CD1c-positive myeloid dendritic cell (primary cell): ENCODE results near the gene GALNT18.

ENCODE experiments used
- DNase-seq: peaks from one replicate; pipeline ENCODE4 v3.0.0-alpha.2; 2016; ENCODE audit errors: extremely low spot score

GALNT18 gene

GRCh38 chr11:11272254-11272653, 349.6 kb downstream of the GALNT18 start:
- no peak for DNase-seq

- no peak for DNase-seq
Measured at GRCh38 chr11:11270236-11270775, 351.5 kb downstream of the GALNT18 start.

- DNase-seq, result no peak
Measured at GRCh38 chr11:11268706-11269105, 353.1 kb downstream of the GALNT18 start.

- no peak for DNase-seq
Measured at GRCh38 chr11:11268119-11268518, 353.7 kb downstream of the GALNT18 start.

- no peak for DNase-seq
Measured at GRCh38 chr11:11267312-11267711, 354.5 kb downstream of the GALNT18 start.

- DNase-seq, result peak; percentile 45
Measured at GRCh38 chr11:11265994-11266606, 355.7 kb downstream of the GALNT18 start.

GRCh38 chr11:11265320-11265719, 356.5 kb downstream of the GALNT18 start:
- no peak for DNase-seq

GRCh38 chr11:11263238-11264005, 358.4 kb downstream of the GALNT18 start:
- DNase-seq, result no peak

GRCh38 chr11:11262171-11262920, 359.5 kb downstream of the GALNT18 start:
- DNase-seq, result no peak

- DNase-seq, result no peak
Measured at GRCh38 chr11:11261629-11262028, 360.2 kb downstream of the GALNT18 start.

- no peak for DNase-seq
Measured at GRCh38 chr11:11260903-11261302, 360.9 kb downstream of the GALNT18 start.

GRCh38 chr11:11253995-11254394, 367.8 kb downstream of the GALNT18 start:
- no peak for DNase-seq

- DNase-seq, result no peak
Measured at GRCh38 chr11:11253497-11253896, 368.3 kb downstream of the GALNT18 start.

GRCh38 chr11:11252403-11252802, 369.4 kb downstream of the GALNT18 start:
- DNase-seq, result no peak

GRCh38 chr11:11251394-11251970, 370.3 kb downstream of the GALNT18 start:
- DNase-seq, result no peak

GRCh38 chr11:11250470-11250869, 371.3 kb downstream of the GALNT18 start:
- no peak for DNase-seq

- DNase-seq, result no peak
Measured at GRCh38 chr11:11247576-11247975, 374.2 kb downstream of the GALNT18 start.

GRCh38 chr11:11247086-11247485, 374.7 kb downstream of the GALNT18 start:
- DNase-seq, result no peak

GRCh38 chr11:11246166-11246565, 375.6 kb downstream of the GALNT18 start:
- no peak for DNase-seq

GRCh38 chr11:11245453-11245852, 376.4 kb downstream of the GALNT18 start:
- DNase-seq, result no peak

- DNase-seq, result no peak
Measured at GRCh38 chr11:11244470-11245080, 377.2 kb downstream of the GALNT18 start.
